Cardiac muscle cell (in vitro differentiated cells and primary cell): Measurements from ENCODE around the gene ITGAX. TPM values are rescaled to one million over a fixed set of nuclear protein-coding genes. Genes with fewer than 3 reads are reported as not detected.

Source experiments
- DNase-seq, 2 donors: peaks; one replicate each; pipeline versions ENCODE4 v3.0.0 to v3.0.0-alpha.2; 2010 to 2017; ENCODE audit warnings: low read depth in 1 of 2, low spot score in 1 of 2
- H3K27ac ChIP-seq: fragments of 200-600 bp; sonication (generic); 2 replicates; pipeline ENCODE4 v1.5.1; 2016
- H3K27me3 ChIP-seq: fragments of 200-600 bp; sonication (generic); 2 replicates; pipeline ENCODE4 v1.6.0; 2016; ENCODE audit warnings: control low read depth
- H3K36me3 ChIP-seq: fragments of 200-600 bp; sonication (generic); 2 replicates; pipeline ENCODE4 v1.5.1; 2016; ENCODE audit warnings: control low read depth
- H3K4me1 ChIP-seq: fragments of 200-600 bp; sonication (generic); 2 replicates; pipeline ENCODE4 v1.8.1; 2017; ENCODE audit warnings: low read depth, mild to moderate bottlenecking, mixed run types
- H3K4me3 ChIP-seq: fragments of 200-600 bp; sonication (generic); 2 replicates; pipeline ENCODE4 v1.5.1; 2016; ENCODE audit warnings: mild to moderate bottlenecking
- H3K9me3 ChIP-seq: fragments of 200-600 bp; sonication (generic); 2 replicates; pipeline ENCODE4 v1.5.1; 2017; ENCODE audit warnings: low read depth, mild to moderate bottlenecking, control low read depth
- CTCF ChIP-seq: IDR thresholded peaks from 2 replicates; pipeline ENCODE4 v1.5.1; 2012; ENCODE audit warnings: low read depth, mild to moderate bottlenecking, low read length
- polyA plus RNA-seq: library from polyadenylated mRNA; unstranded; fragments of >200 nt; fragmentation: Nextera tagmentation; extraction: Ambion mirVana; gene quantifications from 2 replicates; pipeline ENCODE4 v1.2.1, GENCODE V29; 2016
- total RNA-seq: library from RNA; depleted of rRNA; stranded (reverse); fragments of >200 nt; gene quantifications from 2 replicates; pipeline ENCODE4 v1.2.3, GENCODE V29; 2016

ITGAX gene
- total and polyA plus RNA-seq, 2 experiments from 2014 or later, result 0.69 TPM; not detected in 1

DNA sequence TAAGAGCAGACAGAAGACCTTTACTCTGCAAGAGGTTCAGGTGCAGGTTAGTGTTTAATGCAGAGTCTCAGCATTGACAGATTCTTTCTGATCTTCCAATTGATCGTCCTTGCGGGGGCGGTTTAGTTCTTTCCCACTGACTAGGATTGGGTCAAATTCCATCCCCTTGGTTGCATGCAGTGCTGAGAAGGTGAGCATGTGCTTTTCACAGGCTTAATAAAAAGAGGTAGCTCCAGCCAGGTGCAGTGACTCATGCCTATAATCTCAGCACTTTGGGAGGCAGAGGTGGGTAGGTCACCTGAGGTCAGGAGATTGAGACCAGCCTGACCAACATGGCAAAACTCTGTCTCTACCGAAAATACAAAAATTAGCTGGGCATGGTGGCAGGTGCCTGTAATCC, 30.7 kb downstream of the ITGAX start:
- H3K4me1 ChIP-seq, result no peaks in the 10 kb centered on the region
- H3K4me3 ChIP-seq, result no peak overlapping the region
- H3K36me3 ChIP-seq, result no peaks in the 10 kb centered on the region
- no peak for DNase-seq
- no peaks in the 10 kb centered on the region for H3K9me3 ChIP-seq
- no peak overlapping the region for H3K27ac ChIP-seq
- no peaks in the 10 kb centered on the region for H3K27me3 ChIP-seq
- TF ChIP-seq CTCF, result no peak

GRCh38 chr16:31386157-31386984, 31.4 kb downstream of the ITGAX start:
- TF ChIP-seq CTCF, result no peak
- Histone ChIP-seq H3K4me3 (no peak overlapping the region), H3K36me3 (no peaks in the 10 kb centered on the region), H3K9me3 (no peaks in the 10 kb centered on the region), H3K4me1 (no peaks in the 10 kb centered on the region), H3K27ac (no peak overlapping the region), H3K27me3 (no peaks in the 10 kb centered on the region)
- DNase-seq, result peak; percentile 13 to 56

- H3K27ac ChIP-seq, result no peak overlapping the region
- H3K27me3 ChIP-seq, result no peaks in the 10 kb centered on the region
- no peaks in the 10 kb centered on the region for H3K9me3 ChIP-seq
- no peak for DNase-seq
- TF ChIP-seq CTCF, result no peak
- no peaks in the 10 kb centered on the region for H3K36me3 ChIP-seq
- H3K4me3 ChIP-seq, result no peak overlapping the region
- no peaks in the 10 kb centered on the region for H3K4me1 ChIP-seq
Observed at GRCh38 chr16:31388535-31388934, 33.6 kb downstream of the ITGAX start.

- Histone ChIP-seq H3K4me3 (no peak overlapping the region), H3K27ac (no peak overlapping the region), H3K4me1 (no peaks in the 10 kb centered on the region), H3K9me3 (no peaks in the 10 kb centered on the region), H3K36me3 (no peaks in the 10 kb centered on the region), H3K27me3 (no peaks in the 10 kb centered on the region)
- DNase-seq, result no peak
- no peak for TF ChIP-seq CTCF
Observed at GRCh38 chr16:31390504-31391041, 35.6 kb downstream of the ITGAX start.

DNA sequence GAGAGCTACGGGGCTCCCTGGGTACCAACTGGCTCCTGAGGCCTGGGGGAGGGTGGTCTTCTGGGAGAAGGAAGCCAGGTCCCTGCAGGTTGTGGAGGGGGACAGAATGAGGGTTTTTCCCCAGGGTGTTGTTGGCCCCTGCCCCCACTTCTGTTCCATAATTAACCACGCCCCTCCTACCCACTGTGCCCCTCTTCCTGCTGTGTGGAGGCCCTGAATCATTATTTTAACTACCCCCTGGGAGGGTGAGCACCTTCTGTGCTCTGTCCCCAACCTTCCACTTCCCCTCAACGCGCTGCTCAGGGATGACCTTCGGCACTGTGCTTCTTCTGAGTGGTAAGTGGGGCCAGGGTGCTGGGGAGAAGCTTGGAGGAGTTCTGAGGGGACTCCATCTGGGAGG, 38.1 kb downstream of the ITGAX start, which contains the start of gene ITGAD:
Gene ITGAD, plus strand, starts transcription at position 280 of the 400 bp plus-strand sequence. Its CDS starts 26 bp downstream, at position 306.
- Histone ChIP-seq H3K27ac (no peak within 1 kb of the TSS), H3K9me3 (no peaks in the 10 kb centered on the region), H3K4me1 (no peaks in the 10 kb centered on the region), H3K27me3 (no peaks in the 10 kb centered on the region), H3K36me3 (no peaks in the 10 kb centered on the region), H3K4me3 (no peak within 1 kb of the TSS)
- TF ChIP-seq CTCF, result no peak
- DNase-seq, result no peak
